Keratinocyte (primary cell): ENCODE results near the gene PRXL2B. TPM values are rescaled to one million over a fixed set of nuclear protein-coding genes. Genes with fewer than 3 reads are reported as not detected.

ENCODE experiments used
- DNase-seq: peaks from one replicate; pipeline ENCODE4 v3.0.0-alpha.2; 2011; ENCODE audit warnings: low read depth, missing footprints, low spot score
- FAIRE-seq: peaks from 2 replicates; lab custom pipeline; 2011; peaks lifted over from hg19 to GRCh38; lab: Jason Lieb, UNC
- H2AFZ ChIP-seq: 2 replicates; pipeline ENCODE4 v1.6.0; 2012; ENCODE audit warnings: low read length, control low read depth, inconsistent platforms; ENCODE audit not compliant: control insufficient read depth
- H3K27ac ChIP-seq: 2 replicates; pipeline ENCODE4 v1.5.1; 2011; ENCODE audit warnings: low read length; ENCODE audit not compliant: control insufficient read depth, insufficient read depth
- H3K27me3 ChIP-seq: 3 replicates; pipeline ENCODE4 v1.6.0; 2011; ENCODE audit warnings: low read length; ENCODE audit not compliant: control insufficient read depth, insufficient read depth; ENCODE audit errors: extremely low read depth
- H3K36me3 ChIP-seq, 2 experiments: 2 replicates in 1 of 2; 3 replicates in 1 of 2; pipeline ENCODE4 v1.5.1; 2011; ENCODE audit warnings: low read length in 2 of 2, mild to moderate bottlenecking in 1 of 2; ENCODE audit not compliant: control insufficient read depth in 2 of 2, insufficient read depth in 2 of 2; ENCODE audit errors: extremely low read depth in 1 of 2
- H3K4me1 ChIP-seq: 3 replicates; pipeline ENCODE4 v1.5.1; 2011; ENCODE audit warnings: low read length; ENCODE audit not compliant: control insufficient read depth, insufficient read depth; ENCODE audit errors: extremely low read depth
- H3K4me2 ChIP-seq: 3 replicates; pipeline ENCODE4 v1.6.0; 2011; ENCODE audit warnings: low read depth, low read length; ENCODE audit not compliant: control insufficient read depth, insufficient read depth; ENCODE audit errors: extremely low read depth
- H3K4me3 ChIP-seq, 3 experiments: fragments of 200-600 bp in 1 of 3; sonication (generic) in 1 of 3; 2 replicates in 2 of 3; 3 replicates in 1 of 3; pipeline ENCODE4 v1.5.1; 2011 to 2016; ENCODE audit warnings: low read length in 3 of 3, mild to moderate bottlenecking in 3 of 3, control low read depth in 2 of 3, inconsistent platforms in 1 of 3, low read depth in 1 of 3, mixed read lengths in 1 of 3, mixed run types in 1 of 3, moderate library complexity in 1 of 3; ENCODE audit not compliant: control insufficient read depth in 2 of 3, insufficient read depth in 2 of 3; ENCODE audit errors: extremely low read depth in 1 of 3
- H3K79me2 ChIP-seq: 2 replicates; pipeline ENCODE4 v1.6.0; 2012; ENCODE audit warnings: low read length; ENCODE audit not compliant: control insufficient read depth, insufficient read depth
- H3K9ac ChIP-seq: 3 replicates; pipeline ENCODE4 v1.6.0; 2011; ENCODE audit warnings: low read length; ENCODE audit not compliant: control insufficient read depth, insufficient read depth; ENCODE audit errors: extremely low read depth
- H3K9me1 ChIP-seq: 3 replicates; pipeline ENCODE4 v1.6.0; 2011; ENCODE audit warnings: low read length; ENCODE audit not compliant: control insufficient read depth, insufficient read depth; ENCODE audit errors: extremely low read depth
- H3K9me3 ChIP-seq: 2 replicates; pipeline ENCODE4 v1.5.1; 2012; ENCODE audit warnings: low read depth, low read length; ENCODE audit not compliant: control insufficient read depth
- H4K20me1 ChIP-seq: 3 replicates; pipeline ENCODE4 v1.6.0; 2011; ENCODE audit warnings: low read length; ENCODE audit not compliant: control insufficient read depth, insufficient read depth; ENCODE audit errors: extremely low read depth
- CTCF ChIP-seq, 3 experiments: IDR thresholded peaks in 1 of 3; conservative IDR thresholded peaks in 1 of 3; optimal IDR thresholded peaks in 1 of 3; 2 replicates in 2 of 3; 3 replicates in 1 of 3; pipeline versions ENCODE3 to v1.5.1; 2011; ENCODE audit warnings: low read length in 3 of 3, mild to moderate bottlenecking in 3 of 3, moderate library complexity in 2 of 3, control low read depth in 1 of 3, inconsistent platforms in 1 of 3; ENCODE audit not compliant: insufficient read depth in 2 of 3; ENCODE audit errors: extremely low read depth in 1 of 3
- EZH2 ChIP-seq: IDR thresholded peaks from one replicate; pipeline ENCODE4 v1.6.1; 2012; ENCODE audit warnings: inconsistent platforms, mild to moderate bottlenecking, low read length, moderate library complexity
- dilution Hi-C: fragments of 300-500 bp; cut with MboI; formaldehyde crosslinking; loops from one replicate; pipeline ENCODE4 v1.7.0; 2020; ENCODE audit warnings: low sequenced_read_pairs; ENCODE audit not compliant: extremely low pct_ligation_motif_present
- polyA plus RNA-seq, 5 experiments: library from polyadenylated mRNA; depleted of rRNA in 3 of 5; stranded (reverse) in 3 of 5; stranded (forward) in 1 of 5; unstranded in 1 of 5; fragments of >200 nt; gene quantifications; 1 replicate in 1 of 5; 2 replicates in 3 of 5; 3 replicates in 1 of 5; pipeline versions ENCODE4 v1.2.1 to v1.2.3, GENCODE V29; 2011 to 2012; ENCODE audit warnings: missing spikeins in 2 of 5, low read depth in 1 of 5, low replicate concordance in 1 of 5

Gene PRXL2B
- polyA plus RNA-seq, 1 donor (not counting 4 experiments of a cell fraction or from before 2014, with no cell fraction given) = 11.4 TPM

GRCh38 chr1:2546515-2547209 is 39.9 kb upstream of the PRXL2B start:
- Histone ChIP-seq H3K9ac (peak overlapping the region; percentile 61), H3K4me1 (peaks cover 35% of the 10 kb centered on the region)
- FAIRE-seq = no peak

GRCh38 chr1:2547210-2548067 is 39.1 kb upstream of the PRXL2B start:
- Histone ChIP-seq H3K9ac (peak overlapping the region; percentile 61), H3K27me3 (no peaks in the 10 kb centered on the region), H3K9me1 (no peaks in the 10 kb centered on the region), H3K36me3 (no peaks in the 10 kb centered on the region), H3K79me2 (no peaks in the 10 kb centered on the region), H3K9me3 (no peaks in the 10 kb centered on the region), H4K20me1 (no peaks in the 10 kb centered on the region), H3K4me1 (peaks cover 35% of the 10 kb centered on the region), H3K4me3 (peak overlapping the region; percentile 54 to 68 (median 65)), H3K27ac (peak overlapping the region; percentile 17), H3K4me2 (peak overlapping the region; percentile 82), H2AFZ (peak overlapping the region; percentile 49)
- TF ChIP-seq CTCF (optimal IDR thresholded peaks at IDR 0.05 in 1 of 3, IDR thresholded peaks at IDR 0.05 in 1 of 3, conservative IDR thresholded peaks at IDR 0.05 in 1 of 3; ENCODE audit: extremely low read depth in 1 of 3, insufficient read depth in 2 of 3, low read length in 3 of 3) = no peak
- no peak for TF ChIP-seq EZH2
- FAIRE-seq (no peak), DNase-seq (no peak)
- dilution Hi-C loops = no loop called here

More at GRCh38 chr1:2546515-2547209, 39.9 kb upstream of the PRXL2B start:
- H3K27me3 ChIP-seq = no peaks in the 10 kb centered on the region
- H3K9me1 ChIP-seq = no peaks in the 10 kb centered on the region
- H3K79me2 ChIP-seq = no peaks in the 10 kb centered on the region
- H3K9me3 ChIP-seq = no peaks in the 10 kb centered on the region
- H3K27ac ChIP-seq = peak overlapping the region; percentile 47
- H3K36me3 ChIP-seq = no peaks in the 10 kb centered on the region
- peak; percentile 68 for DNase-seq
- TF ChIP-seq CTCF (optimal IDR thresholded peaks at IDR 0.05 in 1 of 3, IDR thresholded peaks at IDR 0.05 in 1 of 3, conservative IDR thresholded peaks at IDR 0.05 in 1 of 3; ENCODE audit: extremely low read depth in 1 of 3, insufficient read depth in 2 of 3, low read length in 3 of 3) (no peak), EZH2 (no peak)
- peak overlapping the region; percentile 49 for H2AFZ ChIP-seq
- dilution Hi-C loops = no loop called here
- H3K4me2 ChIP-seq = peak overlapping the region; percentile 82
- peak overlapping the region; percentile 54 to 68 (median 65) for H3K4me3 ChIP-seq
- no peaks in the 10 kb centered on the region for H4K20me1 ChIP-seq
